HepG2 (cell line): ENCODE data around the gene CA7. TPM values are rescaled to one million over a fixed set of nuclear protein-coding genes. Genes with fewer than 3 reads are reported as not detected.

Source experiments
- ARNT ChIP-seq: fragments of 450-650 bp; IDR thresholded peaks from 2 replicates; pipeline ENCODE4 v1.6.1; 2017
- BCL3 ChIP-seq: sonication (generic); formaldehyde crosslinking; IDR thresholded peaks from 2 replicates; pipeline ENCODE4 v1.5.1; 2020; ENCODE audit warnings: mild to moderate bottlenecking, missing genetic modification reagents, moderate library complexity
- CBX5 ChIP-seq: sonication (generic); formaldehyde crosslinking; IDR thresholded peaks from 2 replicates; pipeline ENCODE4 v1.4.0; 2020; ENCODE audit warnings: missing genetic modification reagents, borderline replicate concordance
- MED13 ChIP-seq: sonication (generic); formaldehyde crosslinking; IDR thresholded peaks from 2 replicates; pipeline ENCODE4 v1.5.0; 2020; ENCODE audit warnings: missing genetic modification reagents
- NPAS2 ChIP-seq: sonication (generic); formaldehyde crosslinking; IDR thresholded peaks from 2 replicates; pipeline ENCODE4 v1.8.0; 2022; ENCODE audit warnings: mild to moderate bottlenecking, missing genetic modification reagents, borderline replicate concordance
- PHF8 ChIP-seq: sonication (generic); formaldehyde crosslinking; IDR thresholded peaks from 2 replicates; pipeline ENCODE4 v1.5.0; 2020; ENCODE audit warnings: missing genetic modification reagents
- SP1 ChIP-seq, 2 experiments: fragments of 450-650 bp in 1 of 2; sonication (generic) in 1 of 2; formaldehyde crosslinking in 1 of 2; IDR thresholded peaks; 2 replicates each; pipeline versions ENCODE4 v1.4.0 to v1.6.1; 2016 to 2020; ENCODE audit warnings: missing genetic modification reagents in 1 of 2
- SP5 ChIP-seq: IDR thresholded peaks from 2 replicates; pipeline ENCODE4 v1.6.1; 2016; ENCODE audit warnings: low read depth, borderline replicate concordance
- U2AF2 ChIP-seq: fragments of 200-400 bp; formaldehyde crosslinking; IDR thresholded peaks from 2 replicates; pipeline ENCODE4 v1.6.1; 2017; ENCODE audit warnings: low read depth, mild to moderate bottlenecking, low read length
- ZFP36 ChIP-seq: fragments of 150-350 bp; IDR thresholded peaks from 2 replicates; pipeline ENCODE4 v1.6.1; 2018; ENCODE audit warnings: borderline replicate concordance, low read length, low read depth; ENCODE audit not compliant: partially characterized antibody
- ZNF414 ChIP-seq: sonication (generic); formaldehyde crosslinking; IDR thresholded peaks from 2 replicates; pipeline ENCODE4 v1.5.0; 2020; ENCODE audit warnings: missing genetic modification reagents
- ZNF484 ChIP-seq: sonication (generic); formaldehyde crosslinking; IDR thresholded peaks from 2 replicates; pipeline ENCODE4 v1.5.1; 2020; ENCODE audit warnings: mild to moderate bottlenecking, low read depth, missing genetic modification reagents, borderline replicate concordance
- ZNF501 ChIP-seq: sonication (generic); formaldehyde crosslinking; IDR thresholded peaks from 2 replicates; pipeline ENCODE4 v1.5.1; 2020; ENCODE audit warnings: mild to moderate bottlenecking, moderate library complexity, missing genetic modification reagents
- ZNF644 ChIP-seq: IDR thresholded peaks from 2 replicates; pipeline ENCODE4 v1.6.1; 2016; ENCODE audit warnings: low read depth
- ZNF646 ChIP-seq: sonication (generic); formaldehyde crosslinking; IDR thresholded peaks from 2 replicates; pipeline ENCODE4 v1.9.0; 2021; ENCODE audit warnings: mild to moderate bottlenecking, missing genetic modification reagents
- ZNF75D ChIP-seq: sonication (generic); formaldehyde crosslinking; IDR thresholded peaks from 2 replicates; pipeline ENCODE4 v1.8.1; 2023; ENCODE audit warnings: missing genetic modification reagents, mild to moderate bottlenecking, borderline replicate concordance
- polyA plus RNA-seq, 8 experiments: library from polyadenylated mRNA; depleted of rRNA in 3 of 8; stranded (reverse) in 7 of 8; unstranded in 1 of 8; fragments of >200 nt; fragmentation: Illumina TruSeq in 4 of 8; extraction: Trizol in 4 of 8; gene quantifications; 2 replicates each; pipeline versions ENCODE4 v1.2.1 to v1.2.3, GENCODE V29; 2011 to 2016; ENCODE audit warnings: low read depth in 4 of 8, missing spikeins in 1 of 8, mixed read lengths in 1 of 8; ENCODE audit not compliant: insufficient read depth in 1 of 8
- total RNA-seq, 5 experiments: library from RNA; depleted of rRNA; stranded (reverse); fragments of >200 nt; fragmentation: Illumina TruSeq; extraction: Trizol; gene quantifications; 2 replicates each; pipeline ENCODE4 v1.2.3, GENCODE V29; 2016; ENCODE audit warnings: low read depth in 1 of 5

Gene CA7
- total and polyA plus RNA-seq, 2 of the 13 experiments (the other 11 are each of a cell fraction or from before 2014, with no cell fraction given), result not detected

GRCh38 chr16:66830422-66831404, 13.5 kb upstream of the CA7 start, which contains the start of gene NAE1 (continued):
- TF ChIP-seq SP5 (0 out of 2 replicates have a peak, but pooled peaks have one; percentile 5), ZNF484 (CRISPR knock-in tag) (no peak), MED13 (CRISPR knock-in tag) (peak; percentile 82; the same call in 1 of the 2 replicates), ZFP36 (no peak), SP1 (IDR thresholded peaks at IDR 0.05) (no peak), SP1 (CRISPR knock-in tag; IDR thresholded peaks at IDR 0.05) (peak; percentile 52; the same call in 1 of the 2 replicates), NPAS2 (CRISPR knock-in tag) (no peak), ZNF75D (CRISPR knock-in tag) (no peak; the same call in 1 of the 2 replicates), U2AF2 (no peak), ARNT (no peak), ZNF501 (CRISPR knock-in tag) (peak; percentile 96), BCL3 (peak; percentile 88; the same call in 1 of the 2 replicates), PHF8 (peak; percentile 99), CBX5 (peak; percentile 46; the same call in 1 of the 2 replicates), ZNF646 (no peak), ZNF644 (no peak), ZNF414 (CRISPR knock-in tag) (peak; percentile 90; the same call in 1 of the 2 replicates)
